Measurements from ENCODE around the gene WNT9B.

WNT9B gene

DNA sequence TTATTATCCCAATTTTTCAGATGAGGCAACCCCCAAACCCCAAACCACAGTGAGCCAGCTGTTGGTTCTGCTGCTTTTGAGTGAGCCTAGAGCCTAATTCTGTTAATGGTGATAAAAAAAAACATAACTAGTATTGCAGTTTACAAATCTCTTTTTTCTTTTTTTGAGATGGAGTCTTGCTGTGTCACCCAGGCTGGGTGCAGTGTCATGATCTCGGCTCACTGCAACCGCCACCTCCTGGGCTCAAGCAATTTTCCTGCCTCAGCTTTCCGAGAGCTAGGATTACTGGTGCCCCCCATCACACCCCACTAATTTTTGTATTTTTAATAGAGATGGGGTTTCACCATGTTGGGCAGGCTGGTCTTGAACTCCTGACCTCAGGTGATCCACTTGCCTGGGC lies 3.1 kb downstream of the WNT9B start:
- no peak for DNase-seq (ENCODE audit: low spot score)

DNA sequence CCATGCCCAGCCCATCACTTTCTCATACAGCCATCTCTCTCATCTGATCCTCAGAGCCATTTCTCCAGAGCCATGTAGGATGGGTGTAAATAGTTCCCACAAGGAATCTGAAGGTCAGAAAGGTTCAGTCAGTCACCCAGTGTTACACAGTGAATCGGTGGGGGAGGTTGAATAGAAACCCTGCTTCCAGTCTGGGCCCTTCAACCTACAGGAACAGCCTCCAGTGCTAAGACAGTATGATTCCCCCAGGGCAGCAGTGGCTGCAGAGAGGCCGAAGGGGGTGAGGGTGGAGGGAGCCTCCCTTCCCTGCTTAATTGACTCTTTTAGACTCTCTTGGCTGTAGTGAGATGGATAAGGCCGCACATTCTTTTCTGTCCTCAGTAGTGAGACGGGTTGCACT lies 3.6 kb downstream of the WNT9B start:
- no peak for DNase-seq (ENCODE audit: low spot score)

DNA sequence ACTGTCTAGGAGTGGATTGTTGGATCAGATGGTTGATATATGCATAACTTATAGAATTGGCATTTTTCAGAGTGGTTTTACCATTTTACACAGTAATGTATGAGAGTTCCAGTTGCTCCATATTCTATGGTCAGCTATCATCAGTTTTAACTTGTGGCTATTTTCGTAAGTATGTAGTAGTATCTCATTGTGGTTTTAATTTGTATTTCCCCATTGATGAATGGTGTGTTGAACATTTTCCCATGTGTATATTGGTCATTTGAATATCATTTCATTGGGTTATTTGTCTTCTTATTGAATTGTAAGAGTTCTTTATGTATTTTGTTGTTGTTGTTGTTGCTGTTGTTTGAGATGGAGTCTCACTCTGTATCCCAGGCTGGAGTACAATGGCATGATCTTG lies 6.2 kb downstream of the WNT9B start:
- no peak for DNase-seq (ENCODE audit: low spot score)

DNA sequence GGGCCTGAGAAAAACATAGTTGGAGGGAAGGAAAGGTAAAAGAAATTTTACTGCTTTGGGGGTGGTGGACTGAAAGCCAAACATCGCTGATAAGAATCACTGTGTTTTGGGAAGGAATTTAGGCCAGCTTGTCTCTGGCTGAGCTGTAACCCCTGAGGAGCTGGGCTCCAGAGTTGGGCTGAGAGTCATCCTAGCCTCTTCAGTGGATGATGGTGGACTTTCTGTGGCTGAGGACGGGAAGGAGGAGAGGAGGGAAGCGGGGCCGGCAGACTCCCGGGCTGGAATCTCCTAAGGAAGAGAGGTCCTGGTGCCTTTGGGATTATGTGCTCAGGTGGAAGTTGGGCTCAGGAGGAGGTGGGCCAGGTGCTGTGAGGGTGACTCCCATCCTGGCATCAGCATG lies 8.6 kb downstream of the WNT9B start:
- DNase-seq (ENCODE audit: low spot score) = no peak

DNA sequence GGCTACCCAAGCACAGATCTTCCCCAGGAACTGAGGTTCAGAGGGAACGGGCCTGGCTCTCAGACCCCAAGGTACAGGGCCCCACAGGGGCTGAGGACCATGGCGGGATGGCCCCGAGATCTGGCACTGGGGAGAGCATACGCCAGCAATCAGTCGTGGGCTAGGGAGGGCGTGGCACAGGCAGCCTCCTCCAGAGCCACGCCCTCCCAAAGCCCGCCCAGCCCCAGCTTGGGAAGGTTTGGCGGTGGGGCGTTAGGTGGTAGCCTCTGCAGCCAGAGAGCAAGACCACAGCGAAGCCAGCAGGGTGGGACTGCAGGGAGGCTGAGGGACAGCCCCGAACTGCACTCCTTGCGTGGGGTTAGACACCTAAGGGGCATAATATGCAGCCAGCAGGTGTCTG lies 11.6 kb downstream of the WNT9B start:
- DNase-seq (ENCODE audit: low spot score) = no peak

DNA sequence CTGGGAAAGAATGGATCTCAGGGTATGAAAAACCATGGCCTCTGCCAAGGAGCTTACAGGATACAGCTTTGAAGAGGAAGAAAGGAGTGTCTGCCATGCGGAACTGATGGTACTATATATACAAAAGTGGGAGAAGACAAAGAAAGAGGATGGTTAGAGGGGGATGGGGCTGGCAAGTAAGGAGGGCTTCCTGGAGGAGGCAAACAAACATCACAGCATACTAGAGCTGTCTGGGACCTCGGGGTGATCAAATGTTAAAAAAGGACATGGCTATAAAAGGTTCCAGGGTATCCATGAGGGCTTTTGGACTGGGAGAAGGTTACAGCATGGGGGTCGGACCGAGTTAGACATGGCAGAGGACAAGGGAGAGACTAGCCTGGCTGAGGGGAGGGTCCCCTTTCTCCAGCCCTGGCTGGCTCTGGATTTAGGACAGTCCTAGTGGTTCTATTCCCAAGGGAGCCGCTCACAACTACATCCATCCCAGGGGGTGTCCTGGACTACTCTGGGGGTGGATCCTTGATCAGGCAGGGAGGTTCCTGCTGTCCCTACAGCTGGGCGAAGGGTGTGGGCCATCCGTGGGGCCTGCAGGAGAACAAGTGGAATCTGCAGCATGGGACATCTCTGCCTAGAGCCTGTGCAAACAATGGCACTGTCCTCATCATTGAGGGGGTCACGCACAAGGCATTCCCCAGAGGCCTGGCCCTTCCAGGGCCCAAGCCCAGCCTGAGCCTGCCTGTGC lies 12.2 kb downstream of the WNT9B start:
- no peak for DNase-seq (ENCODE audit: low spot score)

DNA sequence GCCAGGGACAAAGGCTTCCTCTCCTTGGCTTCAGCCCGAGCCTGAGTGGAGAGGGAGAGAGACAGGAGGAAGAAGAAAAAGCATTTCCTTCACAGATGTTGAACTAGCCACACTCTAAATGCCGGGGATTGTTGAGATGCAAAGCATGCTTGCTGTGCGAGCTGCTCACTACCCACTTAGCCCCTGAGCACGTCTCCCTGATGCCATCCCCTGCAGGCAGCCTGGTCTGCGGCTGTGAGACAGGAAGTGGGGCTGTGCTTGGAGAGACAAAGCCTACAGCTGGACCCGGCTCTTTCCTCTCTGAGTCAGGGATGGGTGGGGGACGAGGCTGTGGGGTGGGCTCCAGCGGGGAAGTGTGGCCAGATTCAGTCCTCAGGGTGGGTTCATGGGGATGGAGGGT lies 13.7 kb downstream of the WNT9B start:
- DNase-seq (ENCODE audit: low spot score) = no peak

DNA sequence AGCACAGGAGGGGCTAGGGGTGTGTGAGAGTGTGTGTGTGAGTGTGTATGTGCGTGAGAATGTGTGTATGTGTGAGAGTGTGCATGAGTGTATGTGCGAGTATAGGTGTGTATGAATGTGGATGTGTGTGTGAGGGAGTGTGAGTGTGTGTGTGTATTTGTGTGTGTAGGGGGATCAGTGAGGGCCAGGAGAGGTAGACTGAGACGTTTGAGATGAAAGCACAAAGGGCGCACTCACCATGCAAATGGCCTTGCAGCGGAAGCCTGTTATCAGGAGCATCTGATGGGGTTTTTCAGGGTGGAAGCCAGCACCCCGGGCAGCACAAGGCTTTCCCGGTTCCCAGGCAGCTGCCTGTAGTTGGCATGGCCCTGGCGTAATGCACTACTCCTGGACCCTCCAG lies 14.9 kb downstream of the WNT9B start:
- DNase-seq (ENCODE audit: low spot score) = no peak

DNA sequence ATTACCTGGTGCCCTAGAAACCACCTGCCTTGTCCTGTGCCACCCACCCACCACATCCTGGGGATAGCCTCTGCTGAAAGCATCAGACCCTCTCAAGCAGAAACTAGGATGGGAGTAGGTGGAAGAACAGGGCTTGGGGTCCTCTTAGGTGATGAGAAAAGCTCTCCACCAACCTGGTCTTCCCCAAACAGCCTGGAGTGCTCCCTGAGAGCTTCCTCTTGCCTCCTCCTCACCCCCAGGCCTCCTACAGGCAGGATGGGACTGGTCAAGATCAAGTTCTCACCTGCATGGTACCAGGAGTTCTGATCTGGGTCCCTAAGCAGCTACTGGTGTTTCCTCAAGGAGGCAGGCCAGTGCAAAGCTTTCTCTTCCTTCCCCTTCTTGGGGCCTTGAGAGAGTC lies 15.4 kb downstream of the WNT9B start:
- no peak for DNase-seq (ENCODE audit: low spot score)

DNA sequence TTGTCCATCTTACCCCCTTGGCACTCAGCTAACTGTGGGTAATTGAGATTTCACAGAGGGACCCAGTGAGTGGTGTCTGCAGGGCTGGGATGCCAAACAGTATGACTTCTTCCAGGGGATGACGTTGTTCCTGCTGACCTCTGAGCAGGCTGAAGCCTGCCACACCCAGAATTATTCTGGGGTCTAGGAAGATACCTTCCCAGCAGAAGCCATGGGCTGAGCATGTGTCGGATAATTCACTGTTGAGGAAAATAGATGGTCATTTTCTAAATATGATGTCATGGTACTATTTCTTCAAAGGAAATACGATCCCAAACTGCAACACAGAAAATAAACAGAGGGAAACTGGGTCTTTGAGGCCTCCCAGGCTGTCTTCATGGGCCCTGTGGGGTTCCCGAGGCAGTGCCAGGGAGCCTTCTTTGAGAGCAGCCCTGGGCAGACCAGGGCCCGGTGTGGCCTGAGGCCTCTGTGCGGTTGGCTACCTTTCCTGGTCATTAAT lies 17.4 kb downstream of the WNT9B start:
- DNase-seq (ENCODE audit: low spot score) = no peak

DNA sequence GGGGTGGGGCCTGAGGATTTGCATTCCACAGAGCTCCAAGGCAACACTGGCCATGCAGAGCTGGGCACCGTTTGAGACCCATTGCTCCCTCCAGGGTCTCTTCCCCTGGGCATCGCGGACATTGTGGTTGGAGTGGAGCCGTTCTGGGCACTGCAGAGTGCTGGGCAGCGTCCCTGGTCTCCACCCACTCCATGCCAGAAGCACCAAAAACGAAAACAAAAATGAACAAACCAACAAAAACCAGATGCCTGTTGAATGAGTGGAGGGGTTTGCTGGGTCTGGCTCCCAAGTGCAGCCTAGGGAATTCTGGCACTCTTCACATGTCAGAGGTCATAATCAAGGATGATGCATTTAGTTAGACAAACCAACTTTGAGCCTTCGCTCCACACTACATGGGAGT lies 17.9 kb downstream of the WNT9B start:
- no peak for DNase-seq (ENCODE audit: low spot score)

DNA sequence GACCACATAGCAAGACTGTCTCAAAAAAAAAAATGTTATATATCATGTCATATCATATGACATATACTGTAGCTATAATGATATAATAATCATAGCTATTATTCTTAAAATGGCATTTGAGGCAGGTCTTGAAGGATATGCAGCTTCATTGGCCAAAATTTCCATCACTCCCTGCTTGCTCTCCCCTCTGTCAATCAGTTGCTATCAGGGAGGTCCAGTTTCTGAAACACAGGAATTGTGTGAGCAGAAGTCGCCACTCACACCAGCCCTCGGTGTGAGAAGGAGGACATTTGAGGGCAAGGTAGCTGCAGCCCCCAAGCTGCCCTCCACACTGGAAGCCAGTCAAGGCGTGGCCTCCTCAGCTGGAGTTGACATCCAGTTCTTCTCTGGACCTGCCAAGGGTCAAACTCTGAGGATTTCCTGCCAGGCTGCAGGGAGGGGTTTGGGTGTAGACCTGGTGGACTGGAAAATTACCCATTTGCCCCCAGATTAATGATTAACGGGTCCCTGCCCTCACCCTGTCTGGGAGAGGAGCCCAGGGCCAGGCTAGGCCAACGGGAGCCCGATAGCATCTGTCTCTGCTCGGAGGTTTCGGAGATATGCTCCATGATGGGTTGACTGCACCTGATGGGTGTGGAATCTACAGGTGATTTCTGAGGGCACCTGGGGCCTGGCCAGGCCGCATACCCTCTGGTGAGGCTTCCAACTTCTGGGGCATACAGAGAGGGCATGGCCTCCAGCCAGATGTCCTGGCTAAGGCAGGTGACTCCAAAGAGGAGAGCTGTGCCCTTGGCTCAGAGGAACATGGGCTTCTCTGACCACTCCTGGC lies 18.8 kb downstream of the WNT9B start:
- no peak for DNase-seq (ENCODE audit: low spot score)

DNA sequence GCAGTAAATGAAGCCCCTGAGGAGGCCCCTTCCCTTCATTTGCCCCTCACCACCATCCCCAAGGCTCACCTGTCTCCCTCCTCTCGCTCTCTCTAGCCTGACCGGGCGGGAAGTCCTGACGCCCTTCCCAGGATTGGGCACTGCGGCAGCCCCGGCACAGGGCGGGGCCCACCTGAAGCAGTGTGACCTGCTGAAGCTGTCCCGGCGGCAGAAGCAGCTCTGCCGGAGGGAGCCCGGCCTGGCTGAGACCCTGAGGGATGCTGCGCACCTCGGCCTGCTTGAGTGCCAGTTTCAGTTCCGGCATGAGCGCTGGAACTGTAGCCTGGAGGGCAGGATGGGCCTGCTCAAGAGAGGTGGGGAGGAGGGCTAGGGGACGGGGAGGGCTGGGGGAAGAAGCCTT lies 21.0 kb downstream of the WNT9B start:
- no peak for DNase-seq (ENCODE audit: low spot score)

DNA sequence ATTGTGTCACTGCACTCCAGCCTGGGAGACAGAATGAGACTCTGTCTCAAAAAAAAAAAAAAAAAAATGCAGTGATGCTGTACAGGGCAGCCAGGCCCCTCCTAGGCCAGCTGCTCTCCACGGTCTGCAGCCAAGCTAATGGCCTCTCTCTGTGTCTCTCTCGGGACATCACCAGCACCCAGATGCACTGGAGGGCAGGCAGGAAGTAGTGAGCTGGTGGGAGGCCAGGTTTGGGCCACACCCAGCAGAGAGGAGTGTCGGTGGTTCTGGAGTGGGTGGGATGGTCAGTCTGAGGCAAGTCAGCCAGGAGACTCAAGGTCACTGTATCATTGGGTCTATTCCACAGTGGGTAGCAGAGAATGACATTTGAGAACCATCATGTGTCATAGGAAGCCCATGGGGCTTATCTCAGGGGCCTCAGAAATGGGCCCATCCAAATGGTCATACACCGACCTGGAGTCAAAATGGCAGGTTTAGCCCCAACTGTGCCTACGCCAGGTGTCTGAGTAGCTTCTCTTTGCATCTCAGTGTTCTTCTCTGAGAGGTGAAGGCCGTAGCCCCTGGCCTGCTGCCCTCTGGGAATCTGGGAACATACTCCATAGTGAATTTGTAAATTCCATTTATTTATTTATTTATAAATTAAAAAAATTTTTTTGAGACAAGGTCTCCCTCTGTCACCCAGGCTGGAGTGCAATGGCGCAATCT lies 22.7 kb downstream of the WNT9B start:
- DNase-seq (ENCODE audit: low spot score) = no peak

DNA sequence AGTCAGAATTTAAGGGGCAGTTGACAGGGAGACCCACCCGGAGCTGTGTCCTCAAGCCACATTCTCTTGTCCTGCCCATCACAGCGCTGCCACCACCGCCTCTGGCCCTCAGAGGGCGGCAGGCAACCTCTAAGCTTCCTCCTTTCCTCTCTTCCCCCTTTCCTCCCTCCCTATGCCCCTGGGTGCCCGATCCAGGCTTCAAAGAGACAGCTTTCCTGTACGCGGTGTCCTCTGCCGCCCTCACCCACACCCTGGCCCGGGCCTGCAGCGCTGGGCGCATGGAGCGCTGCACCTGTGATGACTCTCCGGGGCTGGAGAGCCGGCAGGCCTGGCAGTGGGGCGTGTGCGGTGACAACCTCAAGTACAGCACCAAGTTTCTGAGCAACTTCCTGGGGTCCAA lies 23.5 kb downstream of the WNT9B start:
- no peak for DNase-seq (ENCODE audit: low spot score)

DNA sequence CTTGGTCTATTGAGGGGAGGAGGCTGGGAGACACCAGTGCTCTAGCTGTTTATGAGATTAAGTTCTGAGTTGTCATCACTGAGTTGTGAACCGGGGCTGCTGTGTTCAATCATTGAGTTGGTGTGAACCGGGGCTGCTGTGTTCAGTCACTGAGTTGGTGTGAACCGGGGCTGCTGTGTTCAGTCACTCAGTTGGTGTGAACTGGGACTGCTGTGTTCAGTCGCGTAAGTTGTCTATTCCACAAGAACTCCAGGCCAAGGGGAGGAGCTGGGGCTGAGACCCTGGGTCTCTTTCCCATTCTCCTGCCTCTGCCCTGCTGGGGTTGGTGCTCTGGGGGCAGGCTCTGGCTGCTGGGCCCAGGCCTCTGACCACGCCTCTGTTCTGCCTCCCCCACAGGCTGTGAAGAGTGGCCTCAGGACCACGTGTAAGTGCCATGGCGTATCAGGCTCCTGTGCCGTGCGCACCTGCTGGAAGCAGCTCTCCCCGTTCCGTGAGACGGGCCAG lies 24.5 kb downstream of the WNT9B start:
- no peak for DNase-seq (ENCODE audit: low spot score)

DNA sequence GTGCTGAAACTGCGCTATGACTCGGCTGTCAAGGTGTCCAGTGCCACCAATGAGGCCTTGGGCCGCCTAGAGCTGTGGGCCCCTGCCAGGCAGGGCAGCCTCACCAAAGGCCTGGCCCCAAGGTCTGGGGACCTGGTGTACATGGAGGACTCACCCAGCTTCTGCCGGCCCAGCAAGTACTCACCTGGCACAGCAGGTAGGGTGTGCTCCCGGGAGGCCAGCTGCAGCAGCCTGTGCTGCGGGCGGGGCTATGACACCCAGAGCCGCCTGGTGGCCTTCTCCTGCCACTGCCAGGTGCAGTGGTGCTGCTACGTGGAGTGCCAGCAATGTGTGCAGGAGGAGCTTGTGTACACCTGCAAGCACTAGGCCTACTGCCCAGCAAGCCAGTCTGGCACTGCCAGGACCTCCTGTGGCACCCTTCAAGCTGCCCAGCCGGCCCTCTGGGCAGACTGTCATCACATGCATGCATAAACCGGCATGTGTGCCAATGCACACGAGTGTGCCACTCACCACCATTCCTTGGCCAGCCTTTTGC lies 25.0 kb downstream of the WNT9B start:
- no peak for DNase-seq (ENCODE audit: low spot score)

DNA sequence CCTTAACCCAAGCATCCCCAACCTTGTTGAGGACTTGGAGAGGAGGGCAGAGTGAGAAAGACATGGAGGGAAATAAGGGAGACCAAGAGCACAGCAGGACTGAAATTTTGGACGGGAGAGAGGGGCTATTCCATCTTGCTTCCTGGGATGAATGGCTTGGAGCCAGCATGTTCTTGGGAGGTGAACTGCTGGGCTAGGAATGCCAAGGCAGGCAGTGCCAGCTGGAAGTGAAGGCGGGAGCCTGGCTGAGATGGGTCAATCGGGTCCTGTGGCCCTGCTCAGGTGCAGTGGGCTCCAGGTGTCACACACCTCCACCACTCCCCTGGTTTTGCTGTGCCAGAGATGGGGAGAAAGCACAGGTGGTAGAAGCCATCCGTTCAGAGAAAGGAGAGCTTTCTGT lies 25.5 kb downstream of the WNT9B start:
- no peak for DNase-seq (ENCODE audit: low spot score)

DNA sequence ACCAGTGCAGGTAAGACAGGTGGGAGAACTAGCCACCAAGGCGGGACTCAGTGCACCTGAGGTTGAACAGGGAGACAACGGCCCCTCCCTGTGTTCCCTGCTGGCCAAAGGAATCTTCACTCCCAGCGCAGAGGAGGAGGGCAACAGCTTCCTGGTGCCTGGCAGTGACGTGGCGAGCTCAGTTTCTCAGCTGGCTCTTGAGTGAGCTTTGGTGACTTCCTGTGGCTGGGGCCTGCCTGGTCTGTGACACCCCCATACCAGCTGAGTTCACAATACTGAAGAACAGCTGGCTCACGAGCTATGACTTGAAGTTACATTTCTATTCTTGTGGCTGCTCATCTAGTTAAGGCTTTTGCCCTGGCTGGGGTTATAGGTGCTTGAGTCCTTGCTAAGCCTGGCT lies 26.1 kb downstream of the WNT9B start:
- no peak for DNase-seq (ENCODE audit: low spot score)

DNA sequence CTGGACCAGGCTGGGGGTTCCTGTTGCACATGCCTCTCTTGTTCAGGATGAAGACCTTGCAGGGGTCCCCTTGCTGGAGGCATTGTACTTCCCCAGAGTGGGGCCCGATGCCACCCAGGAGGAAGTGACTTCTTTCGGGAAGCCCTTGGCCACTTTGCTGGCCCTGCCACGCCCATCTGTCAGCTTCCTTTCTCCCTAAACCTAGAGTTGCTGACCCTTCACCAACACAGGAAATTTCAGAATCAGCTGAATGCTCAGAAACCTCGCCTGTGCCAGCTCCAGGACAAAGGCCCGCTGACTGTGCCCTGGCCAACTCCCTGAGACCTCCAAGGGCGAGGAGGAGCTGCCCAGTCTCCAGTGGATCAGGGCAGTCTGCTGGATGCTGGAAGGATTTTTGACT lies 26.7 kb downstream of the WNT9B start:
- no peak for DNase-seq (ENCODE audit: low spot score)

DNA sequence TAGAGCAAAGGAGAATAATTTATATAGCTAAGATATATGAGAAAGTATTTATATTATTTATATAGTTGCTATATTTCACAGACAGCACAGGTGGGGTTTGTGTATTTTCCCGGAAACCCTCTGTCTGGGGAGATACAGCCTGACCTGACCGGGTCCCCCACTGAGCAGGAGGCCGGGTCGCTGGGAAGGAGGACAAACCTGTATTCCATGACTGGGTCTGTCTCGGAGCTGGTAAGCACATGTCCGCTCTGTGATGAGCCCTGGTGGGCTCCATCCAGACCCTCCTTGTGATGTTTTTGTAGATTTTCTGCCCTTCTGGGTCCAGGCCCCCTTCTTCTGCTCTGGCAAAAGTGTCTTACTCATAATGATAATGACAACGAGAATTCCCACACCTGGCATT lies 27.7 kb downstream of the WNT9B start:
- no peak for DNase-seq (ENCODE audit: low spot score)

DNA sequence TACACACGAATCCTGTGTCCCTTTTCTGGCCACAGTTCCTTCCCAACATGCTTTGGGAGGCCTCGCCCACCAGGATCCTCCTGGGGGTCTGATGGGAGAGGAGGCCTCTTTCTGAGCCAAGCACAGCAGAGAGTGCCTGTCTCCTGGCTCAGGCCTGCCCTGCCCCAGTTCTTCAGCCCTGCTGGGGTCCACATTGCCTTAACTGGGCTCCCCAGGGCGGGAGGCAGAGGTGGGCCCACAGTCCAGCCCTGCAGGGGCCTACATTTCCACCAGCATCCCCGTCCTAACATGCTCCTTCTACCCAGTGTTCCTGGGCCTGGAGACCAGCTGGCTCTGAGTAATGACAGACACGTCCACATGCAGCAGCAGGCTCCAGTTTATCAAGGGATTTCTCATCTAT lies 29.6 kb downstream of the WNT9B start:
- DNase-seq (ENCODE audit: low spot score) = no peak

DNA sequence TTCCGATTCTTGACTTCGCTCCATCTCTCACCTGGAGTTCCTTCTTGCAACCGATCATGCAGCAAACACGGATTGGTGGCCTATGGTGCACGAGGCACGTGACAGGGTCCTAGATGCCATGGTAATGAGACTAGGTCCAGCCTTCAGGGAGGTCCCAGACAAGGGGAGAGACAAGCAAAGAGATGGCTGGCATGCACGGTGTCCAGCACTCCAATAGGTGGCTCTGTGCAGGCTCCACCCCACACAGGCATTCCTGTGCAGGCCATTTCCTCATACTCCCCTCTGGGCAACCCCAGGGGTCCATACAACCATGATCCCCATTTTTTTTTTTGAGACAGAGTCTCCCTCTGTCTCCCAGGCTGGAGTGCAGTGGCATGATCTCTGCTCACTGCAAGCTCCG lies 31.3 kb downstream of the WNT9B start:
- no peak for DNase-seq (ENCODE audit: low spot score)

All from RKO (cell line).